Duodenal mucosa (tissue), 2 donors: ENCODE data around the gene EFTUD2.

Experiments used
- H3K27ac ChIP-seq: one replicate; pipeline ENCODE4 v1.7.0; 2013; ENCODE audit warnings: low read depth, low read length
- H3K27me3 ChIP-seq, 2 donors: one replicate each; pipeline ENCODE4 v1.7.0; 2013; ENCODE audit warnings: low read length in 2 of 2, control low read depth in 1 of 2; ENCODE audit not compliant: insufficient read depth in 2 of 2, control insufficient read depth in 1 of 2
- H3K36me3 ChIP-seq, 2 donors: one replicate each; pipeline ENCODE4 v1.7.0; 2013; ENCODE audit warnings: low read length in 2 of 2, control low read depth in 1 of 2; ENCODE audit not compliant: insufficient read depth in 2 of 2, control insufficient read depth in 1 of 2
- H3K4me1 ChIP-seq, 2 donors: one replicate each; pipeline ENCODE4 v1.7.0; 2013; ENCODE audit warnings: low read length in 2 of 2, control low read depth in 1 of 2; ENCODE audit not compliant: insufficient read depth in 2 of 2, control insufficient read depth in 1 of 2
- H3K4me3 ChIP-seq, 2 donors: one replicate each; pipeline ENCODE4 v1.7.0; 2013; ENCODE audit warnings: low read length in 2 of 2, low read depth in 1 of 2
- H3K9ac ChIP-seq, 2 donors: one replicate each; pipeline ENCODE4 v1.7.0; 2013; ENCODE audit warnings: low read length in 2 of 2, low read depth in 1 of 2
- H3K9me3 ChIP-seq, 2 donors: one replicate each; pipeline ENCODE4 v1.7.0; 2013; ENCODE audit warnings: low read length in 2 of 2, control low read depth in 1 of 2; ENCODE audit not compliant: control insufficient read depth in 1 of 2

Gene EFTUD2

GRCh38 chr17:44925731-44926697, 26.8 kb upstream of the EFTUD2 start:
- H3K36me3 ChIP-seq, result peaks cover 0 to 30% of the 10 kb centered on the region in 2 donors
- H3K4me3 ChIP-seq, result no peak overlapping the region
- no peak overlapping the region for H3K27ac ChIP-seq
- no peaks in the 10 kb centered on the region for H3K4me1 ChIP-seq
- no peak overlapping the region for H3K9ac ChIP-seq
- H3K9me3 ChIP-seq, result no peaks in the 10 kb centered on the region
- H3K27me3 ChIP-seq, result peaks cover 4% of the 10 kb centered on the region in 2 donors

DNA sequence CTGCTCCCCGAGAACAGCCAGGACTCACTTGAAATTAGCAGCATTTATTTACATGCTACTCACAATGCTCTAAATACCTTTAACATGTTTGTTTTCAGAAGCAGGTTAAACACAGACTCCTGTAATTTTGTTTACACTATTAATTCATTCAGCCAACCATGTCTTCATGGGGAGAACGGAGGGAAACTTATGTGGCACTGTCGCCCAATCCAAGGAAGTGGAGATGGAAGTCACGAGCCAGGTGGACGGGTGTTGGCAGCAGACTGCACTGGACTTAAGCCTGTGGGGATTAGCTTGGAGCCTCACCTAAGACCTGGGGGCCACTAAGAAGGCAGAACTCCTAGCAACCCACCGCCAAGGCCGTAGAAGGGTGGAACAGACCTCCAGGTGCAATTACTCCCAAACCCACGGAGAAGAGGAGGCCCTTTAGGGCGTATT, 24.9 kb upstream of the EFTUD2 start:
- Histone ChIP-seq H3K27me3 (peaks cover 4 to 13% of the 10 kb centered on the region in 2 donors), H3K4me1 (no peaks in the 10 kb centered on the region), H3K9ac (no peak overlapping the region), H3K9me3 (no peaks in the 10 kb centered on the region), H3K4me3 (no peak overlapping the region), H3K27ac (no peak overlapping the region), H3K36me3 (peaks cover 0 to 21% of the 10 kb centered on the region in 2 donors)

DNA sequence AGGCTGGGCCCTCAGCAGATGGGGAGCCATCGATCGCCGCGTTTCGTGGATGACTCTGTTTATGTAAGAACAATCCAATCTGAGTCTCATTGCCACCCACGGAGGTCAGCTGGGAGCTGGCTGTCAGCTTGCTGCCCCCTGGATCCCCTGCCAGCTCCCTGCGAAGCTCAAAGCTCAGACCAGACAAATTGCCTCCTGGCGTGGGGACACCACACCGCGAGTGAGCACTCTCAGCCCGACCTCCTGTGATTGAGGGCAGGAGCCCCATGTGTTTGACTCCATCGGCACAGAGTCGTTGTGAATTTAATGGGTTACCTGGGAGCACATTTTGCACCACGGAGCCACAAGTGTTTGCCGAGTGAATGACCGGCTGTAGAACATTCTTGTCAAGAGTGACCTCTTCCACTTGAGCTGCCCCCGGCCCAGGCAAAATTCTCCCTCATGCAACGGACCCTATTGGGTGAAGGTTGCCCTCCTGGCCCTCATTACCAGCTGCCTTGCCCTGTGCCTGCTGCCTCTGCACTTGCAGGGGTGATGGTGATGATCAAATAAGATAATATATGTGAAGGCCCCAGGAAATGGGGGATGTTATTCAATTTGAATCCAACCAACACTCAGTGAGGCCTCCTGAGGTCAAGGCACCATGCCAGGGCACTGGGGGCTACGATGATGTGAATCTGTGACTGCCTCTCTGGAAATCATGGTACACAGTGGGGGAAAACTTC, 23.7 kb upstream of the EFTUD2 start:
- Histone ChIP-seq H3K4me3 (no peak overlapping the region), H3K27ac (no peak overlapping the region), H3K4me1 (no peaks in the 10 kb centered on the region), H3K36me3 (peaks cover 0 to 10% of the 10 kb centered on the region in 2 donors), H3K9ac (no peak overlapping the region), H3K27me3 (peaks cover 4 to 13% of the 10 kb centered on the region in 2 donors), H3K9me3 (no peaks in the 10 kb centered on the region)

GRCh38 chr17:44922136-44922535, 22.9 kb upstream of the EFTUD2 start:
- H3K27ac ChIP-seq, result no peak overlapping the region
- peaks cover 4 to 13% of the 10 kb centered on the region in 2 donors for H3K27me3 ChIP-seq
- H3K36me3 ChIP-seq, result peaks cover 0 to 7% of the 10 kb centered on the region in 2 donors
- no peaks in the 10 kb centered on the region for H3K9me3 ChIP-seq
- H3K9ac ChIP-seq, result no peak overlapping the region
- no peak overlapping the region for H3K4me3 ChIP-seq
- no peaks in the 10 kb centered on the region for H3K4me1 ChIP-seq

- Histone ChIP-seq H3K4me1 (no peaks in the 10 kb centered on the region), H3K9me3 (no peaks in the 10 kb centered on the region), H3K27me3 (peaks cover 4 to 13% of the 10 kb centered on the region in 2 donors), H3K36me3 (peaks cover 0 to under 1% of the 10 kb centered on the region in 2 donors), H3K9ac (no peak overlapping the region), H3K27ac (no peak overlapping the region), H3K4me3 (no peak overlapping the region)
These were observed 22.1 kb upstream of the EFTUD2 start for GRCh38 chr17:44921122-44921882.

DNA sequence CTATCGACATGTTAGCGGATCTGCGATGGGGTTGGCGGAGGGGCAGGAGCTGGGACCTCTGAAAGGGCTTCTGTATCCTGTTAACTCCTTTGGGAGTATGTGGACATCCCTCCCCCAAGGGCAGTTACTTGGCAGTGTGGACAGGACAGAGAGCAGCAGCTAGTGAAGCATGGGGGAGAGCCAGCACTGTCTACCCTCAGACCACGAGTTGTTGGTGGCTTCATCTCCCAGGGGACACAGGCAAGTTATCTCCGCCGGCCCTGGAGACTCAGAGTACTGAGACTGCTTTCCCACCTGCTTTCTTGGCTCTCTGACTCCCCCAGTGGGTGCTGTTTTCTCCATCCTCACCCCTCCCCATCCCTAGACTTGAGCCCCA, 21.3 kb upstream of the EFTUD2 start:
- Histone ChIP-seq H3K27me3 (peaks cover 4 to 13% of the 10 kb centered on the region in 2 donors), H3K36me3 (no peaks in the 10 kb centered on the region), H3K9me3 (no peaks in the 10 kb centered on the region), H3K9ac (no peak overlapping the region), H3K4me1 (no peaks in the 10 kb centered on the region), H3K4me3 (no peak overlapping the region), H3K27ac (no peak overlapping the region)

- Histone ChIP-seq H3K4me3 (no peak overlapping the region), H3K9me3 (no peaks in the 10 kb centered on the region), H3K4me1 (no peaks in the 10 kb centered on the region), H3K27me3 (peaks cover 4 to 13% of the 10 kb centered on the region in 2 donors), H3K27ac (no peak overlapping the region), H3K36me3 (no peaks in the 10 kb centered on the region), H3K9ac (no peak overlapping the region)
These were observed 20.8 kb upstream of the EFTUD2 start for GRCh38 chr17:44919885-44920564.

- no peaks in the 10 kb centered on the region for H3K9me3 ChIP-seq
- H3K4me1 ChIP-seq, result no peaks in the 10 kb centered on the region
- no peak overlapping the region for H3K4me3 ChIP-seq
- H3K27me3 ChIP-seq, result peaks cover 4 to 13% of the 10 kb centered on the region in 2 donors
- no peak overlapping the region for H3K9ac ChIP-seq
- no peak overlapping the region for H3K27ac ChIP-seq
- H3K36me3 ChIP-seq, result no peaks in the 10 kb centered on the region
These were observed 20.2 kb upstream of the EFTUD2 start for GRCh38 chr17:44919411-44919810.

- H3K27me3 ChIP-seq, result peaks cover 13 to 15% of the 10 kb centered on the region in 2 donors
- no peak overlapping the region for H3K27ac ChIP-seq
- H3K9me3 ChIP-seq, result no peaks in the 10 kb centered on the region
- no peak overlapping the region for H3K9ac ChIP-seq
- no peak overlapping the region for H3K4me3 ChIP-seq
- no peaks in the 10 kb centered on the region for H3K4me1 ChIP-seq
- H3K36me3 ChIP-seq, result no peaks in the 10 kb centered on the region
These were observed 18.8 kb upstream of the EFTUD2 start for GRCh38 chr17:44918006-44918405.
